ENCODE data around the gene RAF1. TPM values are rescaled to one million over a fixed set of nuclear protein-coding genes. Genes with fewer than 3 reads are reported as not detected.

RAF1 gene
- total RNA-seq, 1 donor from 2014 or later: 115 TPM

GRCh38 chr3:12630292-12630691 is 33.6 kb downstream of the RAF1 start:
- H3K79me2 ChIP-seq (ENCODE audit: low read depth): peaks cover 100% of the 10 kb centered on the region
- Mint-ChIP-seq H3K9me3 (no peaks in the 10 kb centered on the region), H3K4me1 (peaks cover 12% of the 10 kb centered on the region), H3K27ac (peak overlapping the region; percentile 87), H3K4me3 (no peak overlapping the region), H3K27me3 (ENCODE audit: insufficient read depth, low read depth) (peaks cover 7% of the 10 kb centered on the region), H3K36me3 (peaks cover 10% of the 10 kb centered on the region)
- H3K9me3 ChIP-seq (ENCODE audit: low read depth): no peaks in the 10 kb centered on the region
- no peak for TF ChIP-seq EZH2phosphoT487 (IDR thresholded peaks at IDR 0.05)
- TF ChIP-seq CTCF (IDR thresholded peaks at IDR 0.05): no peak
- no peak for TF ChIP-seq EZH2 (IDR thresholded peaks at IDR 0.05)
- peaks cover 18% of the 10 kb centered on the region for H3F3A ChIP-seq (ENCODE audit: low read depth)
- no peak overlapping the region for H3K4me2 ChIP-seq
- H3K9ac ChIP-seq: no peak overlapping the region
- H3K4me3 ChIP-seq: no peak overlapping the region
- peaks cover 97% of the 10 kb centered on the region for H4K20me1 ChIP-seq (ENCODE audit: low read depth)
- peaks cover 15% of the 10 kb centered on the region for H3K4me1 ChIP-seq
- no peak overlapping the region for H2AFZ ChIP-seq (replicated peaks)
- H3K27me3 ChIP-seq: no peaks in the 10 kb centered on the region
- H3K36me3 ChIP-seq: no peaks in the 10 kb centered on the region
- H3K27ac ChIP-seq: peak overlapping the region; percentile 31
- DNase-seq (ENCODE audit: low spot score): no peak

DNA sequence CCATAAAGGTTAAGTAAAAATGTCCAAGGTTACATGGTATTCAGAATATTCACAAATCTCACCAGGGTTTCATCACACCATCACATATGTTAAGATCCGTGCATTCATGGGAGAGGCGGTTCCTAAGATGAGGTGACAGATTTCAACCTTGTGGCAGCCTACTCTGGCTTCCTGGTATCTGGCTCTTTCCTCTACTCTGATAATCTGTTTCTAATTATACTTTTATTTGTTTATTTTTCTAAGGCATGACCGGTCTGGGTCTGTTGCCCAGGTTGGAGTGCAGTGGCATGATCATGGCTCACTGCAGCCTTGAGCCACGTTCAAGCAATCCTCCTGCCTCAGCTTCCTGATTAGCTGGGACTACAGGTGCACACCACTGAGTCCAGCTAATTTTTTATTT is 34.4 kb downstream of the RAF1 start:
- no peak for DNase-seq (ENCODE audit: low spot score)
- Histone ChIP-seq H4K20me1 (ENCODE audit: low read depth) (peaks cover 98% of the 10 kb centered on the region), H3K27ac (no peak overlapping the region), H2AFZ (replicated peaks) (no peak overlapping the region), H3K4me2 (no peak overlapping the region), H3K9ac (no peak overlapping the region), H3K4me1 (peaks cover 15% of the 10 kb centered on the region), H3K27me3 (no peaks in the 10 kb centered on the region), H3F3A (ENCODE audit: low read depth) (peaks cover 18% of the 10 kb centered on the region), H3K4me3 (no peak overlapping the region), H3K36me3 (no peaks in the 10 kb centered on the region), H3K79me2 (ENCODE audit: low read depth) (peaks cover 100% of the 10 kb centered on the region), H3K9me3 (ENCODE audit: low read depth) (no peaks in the 10 kb centered on the region)
- H3K36me3 Mint-ChIP-seq: peaks cover 9% of the 10 kb centered on the region
- H3K4me1 Mint-ChIP-seq: peaks cover 12% of the 10 kb centered on the region
- TF ChIP-seq EZH2phosphoT487 (IDR thresholded peaks at IDR 0.05) (no peak), EZH2 (IDR thresholded peaks at IDR 0.05) (no peak), CTCF (IDR thresholded peaks at IDR 0.05) (no peak)
- H3K27ac Mint-ChIP-seq: no peak overlapping the region
- H3K4me3 Mint-ChIP-seq: no peak overlapping the region
- H3K9me3 Mint-ChIP-seq: no peaks in the 10 kb centered on the region
- H3K27me3 Mint-ChIP-seq (ENCODE audit: insufficient read depth, low read depth): peaks cover 7% of the 10 kb centered on the region

DNA sequence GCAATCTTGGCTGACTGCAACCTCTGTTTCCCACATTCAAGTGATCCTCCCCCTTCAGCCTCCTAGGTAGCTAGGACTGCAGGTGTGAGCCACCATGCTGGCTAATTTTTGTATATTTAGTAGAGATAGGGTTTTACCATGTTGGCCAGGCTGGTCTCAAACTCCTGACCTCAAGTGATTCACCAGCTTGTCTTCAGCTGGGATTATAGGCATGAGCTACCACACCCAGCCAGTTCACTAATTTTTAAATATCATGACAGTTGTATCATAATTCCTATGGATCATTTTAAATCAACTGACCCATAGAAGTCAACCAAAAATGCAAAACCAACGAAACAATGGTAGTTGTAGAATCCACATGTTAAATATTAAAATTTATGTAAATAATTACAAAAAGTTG is 35.1 kb downstream of the RAF1 start:
- no peaks in the 10 kb centered on the region for H3K9me3 ChIP-seq (ENCODE audit: low read depth)
- Mint-ChIP-seq H3K4me3 (no peak overlapping the region), H3K4me1 (peaks cover 17% of the 10 kb centered on the region), H3K27ac (no peak overlapping the region), H3K27me3 (ENCODE audit: insufficient read depth, low read depth) (peaks cover 7% of the 10 kb centered on the region), H3K36me3 (peaks cover 4% of the 10 kb centered on the region), H3K9me3 (no peaks in the 10 kb centered on the region)
- H3F3A ChIP-seq (ENCODE audit: low read depth): peaks cover 18% of the 10 kb centered on the region
- H3K27ac ChIP-seq: no peak overlapping the region
- no peak overlapping the region for H3K9ac ChIP-seq
- H3K36me3 ChIP-seq: no peaks in the 10 kb centered on the region
- no peak overlapping the region for H2AFZ ChIP-seq (replicated peaks)
- no peak overlapping the region for H3K4me3 ChIP-seq
- peaks cover 98% of the 10 kb centered on the region for H4K20me1 ChIP-seq (ENCODE audit: low read depth)
- peaks cover 100% of the 10 kb centered on the region for H3K79me2 ChIP-seq (ENCODE audit: low read depth)
- no peak overlapping the region for H3K4me2 ChIP-seq
- H3K27me3 ChIP-seq: no peaks in the 10 kb centered on the region
- no peak for TF ChIP-seq EZH2 (IDR thresholded peaks at IDR 0.05)
- no peak for TF ChIP-seq EZH2phosphoT487 (IDR thresholded peaks at IDR 0.05)
- TF ChIP-seq CTCF (IDR thresholded peaks at IDR 0.05): no peak
- no peak for DNase-seq (ENCODE audit: low spot score)
- peaks cover 15% of the 10 kb centered on the region for H3K4me1 ChIP-seq

Measured in neural progenitor cell (in vitro differentiated cells).